GM19324 (cell line): Measurements from ENCODE around the gene GPR55.

Source experiments
- ATAC-seq: cut with Tn5 transposase; IDR thresholded peaks from one replicate; pipeline ENCODE4 v1.9.1; 2021; ENCODE audit warnings: mild to moderate bottlenecking, moderate library complexity; ENCODE audit not compliant: unreplicated experiment, low FRiP score

Gene GPR55

GRCh38 chr2:230888824-230889400 is 36.1 kb downstream of the GPR55 start:
- no peak for ATAC-seq

- no peak for ATAC-seq
Measured at GRCh38 chr2:230887342-230887741, 37.7 kb downstream of the GPR55 start.

GRCh38 chr2:230886671-230887071 is 38.4 kb downstream of the GPR55 start:
- ATAC-seq: no peak

GRCh38 chr2:230886206-230886605 is 38.8 kb downstream of the GPR55 start:
- ATAC-seq: no peak

- ATAC-seq: no peak
Measured at GRCh38 chr2:230885463-230886130, 39.4 kb downstream of the GPR55 start.

GRCh38 chr2:230881840-230882239 is 43.2 kb downstream of the GPR55 start:
- no peak for ATAC-seq

GRCh38 chr2:230879891-230880290 is 45.2 kb downstream of the GPR55 start:
- no peak for ATAC-seq

- ATAC-seq: no peak
Measured at GRCh38 chr2:230879271-230879882, 45.7 kb downstream of the GPR55 start.

- ATAC-seq: no peak
Measured at GRCh38 chr2:230878599-230879188, 46.3 kb downstream of the GPR55 start.

GRCh38 chr2:230877759-230878598 is 47.1 kb downstream of the GPR55 start:
- no peak for ATAC-seq

GRCh38 chr2:230877116-230877758 is 47.8 kb downstream of the GPR55 start:
- no peak for ATAC-seq

- ATAC-seq: no peak
Measured at GRCh38 chr2:230875347-230876315, 49.4 kb downstream of the GPR55 start.

- no peak for ATAC-seq
Measured at GRCh38 chr2:230874876-230875275, 50.2 kb downstream of the GPR55 start.

GRCh38 chr2:230874456-230874855 is 50.6 kb downstream of the GPR55 start:
- no peak for ATAC-seq

GRCh38 chr2:230873661-230874401 is 51.2 kb downstream of the GPR55 start:
- peak; percentile 72 for ATAC-seq

- ATAC-seq: peak; percentile 64
Measured at GRCh38 chr2:230872968-230873660, 51.9 kb downstream of the GPR55 start.

GRCh38 chr2:230872151-230872967 is 52.7 kb downstream of the GPR55 start:
- no peak for ATAC-seq
